Loucy (cell line): Measurements from ENCODE around the gene LEMD1.

Experiments
- CTCF ChIP-seq: fragments of 200-600 bp; sonication (generic); conservative IDR thresholded peaks from 2 replicates; pipeline ENCODE4 v1.5.1; 2014; ENCODE audit warnings: mild to moderate bottlenecking, antibody characterized with exemption, low read length
- EZH2phosphoT487 ChIP-seq: fragments of 200-600 bp; IDR thresholded peaks from 2 replicates; pipeline ENCODE4 v1.6.1; 2018; ENCODE audit warnings: antibody characterized with exemption, mild to moderate bottlenecking, moderate library complexity, borderline replicate concordance

GRCh38 chr1:205350691-205351141 lies 71.1 kb downstream of the LEMD1 start:
- TF ChIP-seq CTCF (no peak), EZH2phosphoT487 (no peak)
